ENCODE measurements around the gene ABLIM3. TPM values are rescaled to one million over a fixed set of nuclear protein-coding genes. Genes with fewer than 3 reads are reported as not detected.

Gene ABLIM3
- total and polyA plus RNA-seq, 9 of the 15 experiments (the other 6 are each of a cell fraction or from before 2014, with no cell fraction given), result 0.03 to 0.38 (median 0.11) TPM

- in situ Hi-C loops (cut with MboI), result loop anchor here (10.0 kb wide), 1 partner anchor 206 kb away; no protein-coding TSS in a partner anchor
- ATAC-seq, result no peak
- Histone ChIP-seq H3K4me1 (replicated peaks in 1 of 2; ENCODE audit: control insufficient read depth in 2 of 2, insufficient read depth in 2 of 2, low read length in 2 of 2) (no peaks in the 10 kb centered on the region), H2AFZ (ENCODE audit: low read depth, low read length) (no peak overlapping the region), H3K4me2 (ENCODE audit: insufficient read depth, low read length) (no peak overlapping the region), H3K27me3 (ENCODE audit: control insufficient read depth in 2 of 2, insufficient read depth in 2 of 2, low read length in 2 of 2) (no peaks in the 10 kb centered on the region; a peak in 1 of 5 replicates), H3K9ac (ENCODE audit: insufficient read depth in 1 of 2, low read depth in 2 of 2, low read length in 2 of 2) (no peak overlapping the region), H3K9me1 (ENCODE audit: control insufficient read depth, insufficient read depth, low read length) (no peaks in the 10 kb centered on the region), H3K9me3 (replicated peaks; ENCODE audit: control insufficient read depth, insufficient read depth, low read depth, low read length) (no peaks in the 10 kb centered on the region), H3K27ac (ENCODE audit: extremely low read depth, low read depth, low read length) (no peak overlapping the region), H4K20me1 (replicated peaks; ENCODE audit: control insufficient read depth, insufficient read depth, low read length) (no peaks in the 10 kb centered on the region), H3K36me3 (ENCODE audit: control insufficient read depth, insufficient read depth, low read length) (no peaks in the 10 kb centered on the region), H3K79me2 (ENCODE audit: control insufficient read depth, insufficient read depth, low read length) (no peaks in the 10 kb centered on the region), H3K4me3 (no peak overlapping the region)
- CTCF ChIA-PET (ENCODE audit: low intra/inter-chr PET ratio), result interaction anchor here (0.6 kb wide), 1 partner anchor 151 kb away, joined by 3 read pairs; no protein-coding TSS in a partner anchor
- 2% methylated on average over 4 of the region's 4 CpGs for WGBS (ENCODE audit: insufficient coverage, low coverage, missing lambda C conversion rate)
- POLR2A ChIA-PET, result no interaction called here
- peak in 1 of 4 experiments; percentile 1 for DNase-seq (ENCODE audit: extremely low read depth in 1 of 4, low spot score in 3 of 4)
- no peak for FAIRE-seq
- no TSS peak for BruUV-seq (replicated peaks)
- intact Hi-C loops (cut with micrococcal nuclease), result loop anchor here (5.0 to 10.0 kb wide), 2 partner anchors 143 to 936 kb away; no protein-coding TSS in a partner anchor
- TF ChIP-seq HNRNPLL (IDR thresholded peaks at IDR 0.05; ENCODE audit: low read depth, low read length, poor library complexity, severe bottlenecking) (no peak), GATAD2A (IDR thresholded peaks at IDR 0.05) (no peak), HDAC3 (IDR thresholded peaks at IDR 0.05; ENCODE audit: borderline replicate concordance, partially characterized antibody) (no peak), ZNF232 (CRISPR knock-in tag; IDR thresholded peaks at IDR 0.05) (no peak), RBM15 (IDR thresholded peaks at IDR 0.05; ENCODE audit: insufficient read depth, low read length) (no peak), BCLAF1 (IDR thresholded peaks at IDR 0.05; ENCODE audit: borderline replicate concordance in 1 of 2, control insufficient read depth in 1 of 2, low read depth in 2 of 2, low read length in 1 of 2) (no peak), ZC3H11A (IDR thresholded peaks at IDR 0.05; ENCODE audit: low read depth, low read length) (no peak), ETV5 (CRISPR knock-in tag; IDR thresholded peaks at IDR 0.05; ENCODE audit: low read depth) (no peak), AFF1 (IDR thresholded peaks at IDR 0.05; ENCODE audit: low read depth in 1 of 2, partially characterized antibody in 2 of 2) (no peak), KDM2B (CRISPR knock-in tag; IDR thresholded peaks at IDR 0.05) (no peak), GATA2 (CRISPR knock-in tag; IDR thresholded peaks at IDR 0.05) (no peak), PTTG1 (tag; IDR thresholded peaks at IDR 0.05; ENCODE audit: low read depth) (no peak), HMGXB4 (CRISPR knock-in tag; IDR thresholded peaks at IDR 0.05) (no peak)
Observed at GRCh38 chr5:149110406-149110805, 30.9 kb upstream of the ABLIM3 start.

All from K562 (cell line).